GF-D8 (cell line): ENCODE data around the gene PPIP5K1.

Experiments used
- DNase-seq: peaks from one replicate; lab custom pipeline; 2025; lab: John Stamatoyannopoulos, UW

Gene PPIP5K1

GRCh38 chr15:43488790-43489189, 101.2 kb downstream of the PPIP5K1 start:
- no peak for DNase-seq

- DNase-seq = no peak
Observed at GRCh38 chr15:43487271-43487895, 102.6 kb downstream of the PPIP5K1 start.

GRCh38 chr15:43484455-43484854, 105.6 kb downstream of the PPIP5K1 start:
- no peak for DNase-seq
